ENCODE data around the gene FBXO33.
A peak's percentile ranks its signal among the peaks of the same experiment; 100 is the strongest.
"Not testable (repeated sequence)": the region's sequence is repeated elsewhere in the genome, so short reads cannot be mapped to it uniquely, and the experiment has no call there.

FBXO33 gene

DNA sequence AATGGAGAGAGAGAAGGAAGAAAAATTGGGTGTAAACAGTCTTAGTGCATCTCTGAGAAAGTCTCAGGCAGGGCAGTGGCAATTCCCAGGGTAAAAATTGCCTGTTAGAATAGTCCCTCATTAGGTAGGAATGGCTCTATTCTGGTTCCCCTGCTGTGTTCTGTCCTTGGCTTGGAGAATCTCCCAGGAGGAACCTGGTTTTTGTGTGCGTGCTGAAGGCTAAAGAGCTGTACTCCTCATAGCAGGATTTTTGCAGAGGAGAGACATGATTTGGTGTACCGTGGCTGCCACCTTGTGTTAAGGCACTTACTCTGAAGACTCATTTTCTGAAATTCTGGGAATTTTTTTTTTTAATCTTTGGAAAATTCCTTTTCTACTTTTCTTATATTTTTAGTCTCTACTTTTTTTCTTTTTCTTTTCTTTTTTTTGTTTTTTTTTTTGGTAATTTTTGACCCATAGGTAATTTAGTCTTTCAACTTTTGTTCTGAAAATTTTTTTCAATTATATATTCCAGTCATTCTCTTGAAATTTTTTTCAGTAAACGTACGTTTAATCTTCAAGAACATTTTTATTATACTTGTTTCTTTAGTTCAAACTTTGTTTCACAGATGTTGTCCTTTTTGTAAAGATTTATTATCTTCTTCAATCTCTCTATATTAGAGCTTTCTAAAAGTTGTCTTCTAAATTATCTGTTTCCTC is 63.8 kb downstream of the FBXO33 start:
- peak; percentile 18 for DNase-seq

DNA sequence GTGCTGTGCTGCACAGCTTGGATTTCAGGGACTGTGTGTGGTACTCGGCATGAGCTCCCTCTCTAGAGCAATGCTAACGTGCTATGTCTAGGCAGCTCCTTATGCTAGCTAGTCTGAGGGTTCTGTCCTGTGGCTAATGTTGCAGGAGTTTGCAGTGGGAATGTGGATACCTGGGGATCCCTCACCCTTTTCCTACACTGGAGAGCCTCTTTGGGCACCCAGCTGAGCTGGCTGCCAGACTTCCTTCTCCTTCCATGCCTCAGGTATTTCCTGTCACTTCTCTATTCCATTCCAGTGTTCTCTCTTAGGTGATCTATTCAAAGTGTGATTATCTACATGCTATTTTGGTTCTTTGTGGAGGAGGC is 64.9 kb downstream of the FBXO33 start:
- no peak for DNase-seq

- no peak for DNase-seq
Observed at GRCh38 chr14:39366460-39367386, 65.5 kb downstream of the FBXO33 start.

DNA sequence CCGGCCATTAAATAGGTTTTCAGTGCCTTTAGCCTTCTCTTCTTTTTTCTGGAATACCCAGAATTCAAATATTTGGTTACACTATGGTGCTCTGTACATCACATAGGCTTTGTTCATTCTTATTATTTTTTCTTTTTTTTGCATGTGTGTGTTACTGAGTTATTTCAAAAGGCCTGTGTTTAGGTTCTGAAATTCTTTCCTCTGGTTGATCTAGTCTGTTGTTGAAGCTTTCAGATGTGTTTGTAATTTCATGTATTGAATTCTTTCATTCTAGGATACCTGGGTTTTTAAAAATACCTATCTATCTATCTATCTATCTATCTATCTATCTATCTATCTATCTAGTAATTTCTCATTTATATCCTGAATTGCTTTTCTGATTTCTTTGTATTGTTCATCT is 66.9 kb downstream of the FBXO33 start:
- DNase-seq, result no peak

DNA sequence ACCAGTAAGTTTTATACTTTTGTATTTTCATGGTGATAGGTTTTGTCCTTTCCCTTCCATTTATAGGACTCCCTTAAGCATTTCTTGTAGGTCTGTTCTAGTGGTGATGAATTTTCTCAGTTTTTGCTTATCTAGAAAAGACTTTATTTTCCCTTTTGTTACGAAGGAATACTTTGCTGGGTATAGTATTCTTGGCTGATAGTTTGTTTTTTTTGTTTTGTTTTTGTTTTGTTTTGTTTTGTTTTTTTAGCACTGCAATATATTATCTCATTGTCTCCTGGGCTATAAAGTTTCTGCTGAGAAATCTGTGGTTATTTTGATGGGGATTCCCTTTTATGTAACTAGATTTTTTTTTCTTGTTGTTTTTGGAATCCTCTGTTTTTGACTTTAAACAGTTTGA is 67.7 kb downstream of the FBXO33 start:
- DNase-seq, result no peak

- not testable (repeated sequence) for DNase-seq
Observed at GRCh38 chr14:39361556-39361955, 70.7 kb downstream of the FBXO33 start.

DNA sequence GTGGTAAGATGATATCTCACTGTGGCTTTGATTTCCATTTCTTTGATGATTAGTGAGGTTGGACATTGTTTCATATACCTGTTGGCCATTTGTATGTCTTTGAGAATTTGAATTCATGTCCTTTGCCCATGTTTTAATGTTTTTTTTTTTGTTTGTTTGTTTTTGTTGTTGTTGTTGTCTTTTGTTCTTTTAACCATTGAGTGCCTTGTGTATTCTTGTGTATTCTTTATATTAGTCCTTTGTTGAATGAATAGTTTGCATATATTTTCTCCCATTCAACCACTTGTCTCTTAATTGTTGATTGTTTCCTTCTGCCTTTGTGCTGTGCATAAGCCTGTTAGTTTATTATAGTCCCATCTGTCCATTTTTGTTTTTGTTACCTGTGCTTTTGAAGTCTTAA is 71.9 kb downstream of the FBXO33 start:
- DNase-seq, result no peak

GRCh38 chr14:39359069-39359468 is 73.2 kb downstream of the FBXO33 start:
- DNase-seq, result not testable (repeated sequence)

DNA sequence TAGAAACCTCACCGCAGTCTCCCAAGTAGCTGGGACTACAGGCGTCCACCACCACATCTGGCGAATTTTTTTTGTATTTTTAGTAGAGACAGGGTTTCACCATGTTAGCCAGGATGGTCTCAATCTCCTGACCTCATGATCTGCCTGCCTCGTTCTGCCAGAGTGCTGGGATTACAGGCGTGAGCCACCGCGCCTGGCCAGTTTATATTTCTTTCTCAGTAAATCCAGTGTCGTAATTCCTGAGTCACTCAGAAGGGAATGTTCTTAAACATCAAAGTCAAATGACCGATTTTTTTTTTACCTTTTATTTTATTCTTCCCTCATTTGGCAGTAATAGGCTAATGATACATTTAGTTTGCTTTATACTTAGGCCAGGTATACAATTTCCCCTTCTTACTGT is 80.5 kb downstream of the FBXO33 start:
- DNase-seq, result no peak

DNA sequence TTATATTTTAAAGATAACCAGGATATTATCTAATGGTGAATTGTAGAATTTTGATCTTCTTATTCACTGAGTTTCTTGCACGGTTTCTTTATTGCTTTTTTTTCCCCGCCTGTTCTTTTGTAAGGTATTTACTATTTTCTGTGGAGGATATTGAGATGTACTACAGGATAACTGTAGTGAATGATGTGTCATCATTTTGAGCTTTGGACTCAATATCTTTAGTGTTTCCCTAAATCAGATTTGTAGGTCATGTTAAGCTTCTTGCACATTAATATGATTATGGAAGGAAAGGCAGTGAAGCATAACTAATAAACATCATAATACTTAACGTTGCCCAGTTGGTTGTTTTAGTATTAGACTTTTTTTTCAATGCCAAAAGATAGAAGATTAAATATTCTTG is 81.4 kb downstream of the FBXO33 start:
- DNase-seq, result no peak
